SK-N-MC (cell line): ENCODE results near the gene TLR1.
"Not testable (repeated sequence)": the region's sequence is repeated elsewhere in the genome, so short reads cannot be mapped to it uniquely, and the experiment has no call there.

ENCODE experiments used
- EZH2 ChIP-seq: fragments of 200-600 bp; sonication (generic); IDR thresholded peaks from one replicate; pipeline ENCODE4 v1.6.1; 2017; ENCODE audit warnings: antibody characterized with exemption
- FOXP2 ChIP-seq: optimal IDR thresholded peaks from 2 replicates; pipeline ENCODE3; 2011; ENCODE audit warnings: mild to moderate bottlenecking, moderate library complexity; ENCODE audit not compliant: insufficient read depth; ENCODE audit errors: extremely low read length, control extremely low read depth
- POLR2AphosphoS5 ChIP-seq: IDR thresholded peaks from 2 replicates; pipeline ENCODE4 v1.6.1; 2012; ENCODE audit warnings: mild to moderate bottlenecking, low read depth, low read length, borderline replicate concordance

DNA sequence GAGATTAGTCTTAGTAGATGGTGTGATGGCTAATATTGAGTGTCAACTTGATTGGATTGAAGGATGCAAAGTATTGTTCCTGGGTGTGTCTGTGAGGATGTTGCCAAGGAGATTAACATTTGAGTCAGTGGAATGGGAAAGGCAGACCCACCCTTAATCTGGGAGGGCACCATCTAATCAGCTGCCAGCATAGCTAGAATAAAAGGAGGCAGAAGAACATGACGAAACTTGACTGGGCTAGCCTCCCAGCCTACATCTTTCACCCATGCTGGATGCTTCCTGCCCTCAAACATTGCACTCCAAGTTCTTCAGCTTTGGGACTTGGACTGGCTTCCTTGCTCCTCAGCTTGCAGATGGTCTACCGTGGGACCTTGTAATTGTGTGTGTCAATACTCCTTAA lies 34.3 kb downstream of the TLR1 start:
- not testable (repeated sequence) for TF ChIP-seq POLR2AphosphoS5, EZH2, FOXP2
